ENCODE data around the gene LPP.

- TF ChIP-seq SRF (IDR thresholded peaks at IDR 0.05; ENCODE audit: low read depth in 2 of 2, low read length in 2 of 2) (no peak), JUND (IDR thresholded peaks at IDR 0.05; ENCODE audit: low read depth, low read length) (no peak), POLR2A (IDR thresholded peaks at IDR 0.05; ENCODE audit: low read depth, low read length) (no peak), SREBF2 (IDR thresholded peaks at IDR 0.05; ENCODE audit: low read length) (no peak), CTCF (IDR thresholded peaks at IDR 0.05 in 2 of 3, conservative IDR thresholded peaks at IDR 0.05 in 1 of 3; ENCODE audit: control insufficient read depth in 2 of 3, extremely low read depth in 1 of 3, insufficient read depth in 1 of 3, low read depth in 3 of 3, low read length in 3 of 3) (no peak), ZNF274 (IDR thresholded peaks at IDR 0.05; ENCODE audit: insufficient read depth, insufficient read length) (no peak), YY1 (IDR thresholded peaks at IDR 0.05; ENCODE audit: low read depth, low read length) (no peak), POLR2AphosphoS5 (IDR thresholded peaks at IDR 0.05; ENCODE audit: low read length) (no peak), CBFB (IDR thresholded peaks at IDR 0.05; ENCODE audit: low read depth) (no peak), ZBTB33 (IDR thresholded peaks at IDR 0.05) (no peak)
These were observed 75.2 kb downstream of the LPP start for GRCh38 chr3:188229177-188229576.

Measured in GM12878 (cell line).